Vagina (tissue), 2 donors: ENCODE data around the gene F2RL3.

Source experiments
- CTCF ChIP-seq, 3 experiments: fragments of 450-650 bp in 2 of 3; fragments of 200-600 bp in 1 of 3; sonication (generic) in 1 of 3; IDR thresholded peaks; one replicate each; pipeline ENCODE4 v1.5.1; 2017 to 2019; ENCODE audit warnings: antibody characterized with exemption in 3 of 3, mild to moderate bottlenecking in 2 of 3, moderate library complexity in 2 of 3
- POLR2A ChIP-seq, 2 donors: fragments of 450-650 bp; IDR thresholded peaks; one replicate each; pipeline ENCODE4 v1.6.1; 2017; ENCODE audit warnings: antibody characterized with exemption in 2 of 2, mild to moderate bottlenecking in 2 of 2, moderate library complexity in 2 of 2
- POLR2AphosphoS5 ChIP-seq, 2 donors: sonication (generic); formaldehyde crosslinking; IDR thresholded peaks; one replicate each; pipeline ENCODE4 v1.9.0; 2017; ENCODE audit warnings: antibody characterized with exemption in 2 of 2, mild to moderate bottlenecking in 2 of 2, low read depth in 1 of 2; ENCODE audit not compliant: insufficient read depth in 1 of 2

- no peak for TF ChIP-seq POLR2A (IDR thresholded peaks at IDR 0.05)
- no peak for TF ChIP-seq CTCF (IDR thresholded peaks at IDR 0.05)
- TF ChIP-seq POLR2AphosphoS5 (IDR thresholded peaks at IDR 0.05; ENCODE audit: insufficient read depth in 1 of 2, low read depth in 1 of 2): no peak
Measured at GRCh38 chr19:16928351-16928750, 39.6 kb downstream of the F2RL3 start.
